ENCODE measurements around the gene LY6G5B.

- no peak for TF ChIP-seq POLR2AphosphoS5 (IDR thresholded peaks at IDR 0.05)
- TF ChIP-seq CTCF (IDR thresholded peaks at IDR 0.05) = no peak
- no peak for TF ChIP-seq POLR2A (IDR thresholded peaks at IDR 0.05)
Measured at GRCh38 chr6:31713465-31713864, 43.7 kb downstream of the LY6G5B start.
